Measurements from ENCODE around the gene ELAPOR1.
A peak's percentile ranks its signal among the peaks of the same experiment; 100 is the strongest.

The ELAPOR1 gene

GRCh38 chr1:109089242-109090015 is 24.5 kb upstream of the ELAPOR1 start:
- H3K4me1 ChIP-seq (ENCODE audit: insufficient read depth, low read length): peaks cover 23% of the 10 kb centered on the region

GRCh38 chr1:109090196-109091077 is 23.5 kb upstream of the ELAPOR1 start, which contains the start of gene TMEM167B:
Gene TMEM167B (plus strand): TSS chr1:109090764. CDS start chr1:109090873, 109 bp downstream.
- no peaks in the 10 kb centered on the region for H3K27me3 ChIP-seq (ENCODE audit: insufficient read depth, low read length)
- peak within 1 kb of the TSS; percentile 93 for H2AFZ ChIP-seq (ENCODE audit: low read depth, low read length)
- no peaks in the 10 kb centered on the region for H3K9me3 ChIP-seq (ENCODE audit: low read length)
- peaks cover 17% of the 10 kb centered on the region for H3K4me1 ChIP-seq (ENCODE audit: insufficient read depth, low read length)
- H3K36me3 ChIP-seq (ENCODE audit: insufficient read depth, low read length): peaks cover 15% of the 10 kb centered on the region
- H3K4me3 ChIP-seq (ENCODE audit: low read length): peak within 1 kb of the TSS; percentile 79

More at GRCh38 chr1:109089242-109090015, 24.5 kb upstream of the ELAPOR1 start:
- Histone ChIP-seq H3K27me3 (ENCODE audit: insufficient read depth, low read length) (no peaks in the 10 kb centered on the region), H3K4me3 (ENCODE audit: low read length) (no peak overlapping the region), H2AFZ (ENCODE audit: low read depth, low read length) (no peak overlapping the region), H3K36me3 (ENCODE audit: insufficient read depth, low read length) (peaks cover 9% of the 10 kb centered on the region), H3K9me3 (ENCODE audit: low read length) (no peaks in the 10 kb centered on the region)

- Histone ChIP-seq H3K36me3 (ENCODE audit: insufficient read depth, low read length) (peaks cover 21% of the 10 kb centered on the region), H3K4me1 (ENCODE audit: insufficient read depth, low read length) (peaks cover 17% of the 10 kb centered on the region), H3K4me3 (ENCODE audit: low read length) (peak overlapping the region; percentile 79), H2AFZ (ENCODE audit: low read depth, low read length) (peak overlapping the region; percentile 93), H3K27me3 (ENCODE audit: insufficient read depth, low read length) (no peaks in the 10 kb centered on the region), H3K9me3 (ENCODE audit: low read length) (no peaks in the 10 kb centered on the region)
Observed at GRCh38 chr1:109091078-109091838, 22.7 kb upstream of the ELAPOR1 start.

GRCh38 chr1:109091839-109092193 is 22.1 kb upstream of the ELAPOR1 start:
- H3K4me3 ChIP-seq (ENCODE audit: low read length): peak overlapping the region; percentile 79
- peaks cover 26% of the 10 kb centered on the region for H3K36me3 ChIP-seq (ENCODE audit: insufficient read depth, low read length)
- no peaks in the 10 kb centered on the region for H3K27me3 ChIP-seq (ENCODE audit: insufficient read depth, low read length)
- peaks cover 17% of the 10 kb centered on the region for H3K4me1 ChIP-seq (ENCODE audit: insufficient read depth, low read length)
- no peaks in the 10 kb centered on the region for H3K9me3 ChIP-seq (ENCODE audit: low read length)
- H2AFZ ChIP-seq (ENCODE audit: low read depth, low read length): no peak overlapping the region

- Histone ChIP-seq H3K9me3 (ENCODE audit: low read length) (no peaks in the 10 kb centered on the region), H3K4me1 (ENCODE audit: insufficient read depth, low read length) (peaks cover 17% of the 10 kb centered on the region), H3K4me3 (ENCODE audit: low read length) (no peak overlapping the region), H2AFZ (ENCODE audit: low read depth, low read length) (no peak overlapping the region), H3K36me3 (ENCODE audit: insufficient read depth, low read length) (peaks cover 26% of the 10 kb centered on the region), H3K27me3 (ENCODE audit: insufficient read depth, low read length) (no peaks in the 10 kb centered on the region)
Observed at GRCh38 chr1:109094377-109094803, 19.5 kb upstream of the ELAPOR1 start.

GRCh38 chr1:109094871-109095270 is 19.0 kb upstream of the ELAPOR1 start:
- Histone ChIP-seq H3K9me3 (ENCODE audit: low read length) (no peaks in the 10 kb centered on the region), H3K27me3 (ENCODE audit: insufficient read depth, low read length) (no peaks in the 10 kb centered on the region), H2AFZ (ENCODE audit: low read depth, low read length) (no peak overlapping the region), H3K4me1 (ENCODE audit: insufficient read depth, low read length) (peaks cover 21% of the 10 kb centered on the region), H3K4me3 (ENCODE audit: low read length) (no peak overlapping the region), H3K36me3 (ENCODE audit: insufficient read depth, low read length) (peaks cover 26% of the 10 kb centered on the region)

- Histone ChIP-seq H3K4me1 (ENCODE audit: insufficient read depth, low read length) (peaks cover 21% of the 10 kb centered on the region), H3K27me3 (ENCODE audit: insufficient read depth, low read length) (no peaks in the 10 kb centered on the region), H3K36me3 (ENCODE audit: insufficient read depth, low read length) (peaks cover 26% of the 10 kb centered on the region), H3K9me3 (ENCODE audit: low read length) (no peaks in the 10 kb centered on the region), H3K4me3 (ENCODE audit: low read length) (no peak overlapping the region), H2AFZ (ENCODE audit: low read depth, low read length) (no peak overlapping the region)
Observed at GRCh38 chr1:109095631-109096030, 18.3 kb upstream of the ELAPOR1 start.

- no peaks in the 10 kb centered on the region for H3K9me3 ChIP-seq (ENCODE audit: low read length)
- H3K4me1 ChIP-seq (ENCODE audit: insufficient read depth, low read length): peaks cover 20% of the 10 kb centered on the region
- no peaks in the 10 kb centered on the region for H3K27me3 ChIP-seq (ENCODE audit: insufficient read depth, low read length)
- no peak overlapping the region for H2AFZ ChIP-seq (ENCODE audit: low read depth, low read length)
- H3K36me3 ChIP-seq (ENCODE audit: insufficient read depth, low read length): peaks cover 26% of the 10 kb centered on the region
- H3K4me3 ChIP-seq (ENCODE audit: low read length): no peak overlapping the region
Observed at GRCh38 chr1:109096120-109096519, 17.8 kb upstream of the ELAPOR1 start.

GRCh38 chr1:109099938-109100773 is 13.8 kb upstream of the ELAPOR1 start:
- H2AFZ ChIP-seq (ENCODE audit: low read depth, low read length): no peak overlapping the region

GRCh38 chr1:109104364-109105151 is 9.4 kb upstream of the ELAPOR1 start:
- Histone ChIP-seq H3K4me1 (ENCODE audit: insufficient read depth, low read length) (peaks cover 2% of the 10 kb centered on the region), H3K4me3 (ENCODE audit: low read length) (no peak overlapping the region), H2AFZ (ENCODE audit: low read depth, low read length) (no peak overlapping the region), H3K36me3 (ENCODE audit: insufficient read depth, low read length) (peaks cover 8% of the 10 kb centered on the region), H3K27me3 (ENCODE audit: insufficient read depth, low read length) (no peaks in the 10 kb centered on the region), H3K9me3 (ENCODE audit: low read length) (no peaks in the 10 kb centered on the region)

More at GRCh38 chr1:109099938-109100773, 13.8 kb upstream of the ELAPOR1 start:
- no peaks in the 10 kb centered on the region for H3K9me3 ChIP-seq (ENCODE audit: low read length)
- H3K27me3 ChIP-seq (ENCODE audit: insufficient read depth, low read length): no peaks in the 10 kb centered on the region
- H3K4me1 ChIP-seq (ENCODE audit: insufficient read depth, low read length): peaks cover 3% of the 10 kb centered on the region
- peaks cover 19% of the 10 kb centered on the region for H3K36me3 ChIP-seq (ENCODE audit: insufficient read depth, low read length)
- H3K4me3 ChIP-seq (ENCODE audit: low read length): peak overlapping the region; percentile 61

GRCh38 chr1:109105881-109106280 is 8.0 kb upstream of the ELAPOR1 start:
- H2AFZ ChIP-seq (ENCODE audit: low read depth, low read length): no peak overlapping the region
- H3K27me3 ChIP-seq (ENCODE audit: insufficient read depth, low read length): no peaks in the 10 kb centered on the region
- H3K9me3 ChIP-seq (ENCODE audit: low read length): no peaks in the 10 kb centered on the region
- H3K36me3 ChIP-seq (ENCODE audit: insufficient read depth, low read length): peaks cover 8% of the 10 kb centered on the region
- H3K4me3 ChIP-seq (ENCODE audit: low read length): no peak overlapping the region
- no peaks in the 10 kb centered on the region for H3K4me1 ChIP-seq (ENCODE audit: insufficient read depth, low read length)
